Activated T-cell treated with anti-CD3 and anti-CD28 coated beads for 24 hours (primary cell): ENCODE data around the gene PAPPA.

Source experiments
- DNase-seq: peaks from one replicate; pipeline ENCODE4 v3.0.0-alpha.2; 2020; ENCODE audit warnings: low read depth

The PAPPA gene

GRCh38 chr9:116182876-116183275 is 29.3 kb downstream of the PAPPA start:
- DNase-seq = no peak

DNA sequence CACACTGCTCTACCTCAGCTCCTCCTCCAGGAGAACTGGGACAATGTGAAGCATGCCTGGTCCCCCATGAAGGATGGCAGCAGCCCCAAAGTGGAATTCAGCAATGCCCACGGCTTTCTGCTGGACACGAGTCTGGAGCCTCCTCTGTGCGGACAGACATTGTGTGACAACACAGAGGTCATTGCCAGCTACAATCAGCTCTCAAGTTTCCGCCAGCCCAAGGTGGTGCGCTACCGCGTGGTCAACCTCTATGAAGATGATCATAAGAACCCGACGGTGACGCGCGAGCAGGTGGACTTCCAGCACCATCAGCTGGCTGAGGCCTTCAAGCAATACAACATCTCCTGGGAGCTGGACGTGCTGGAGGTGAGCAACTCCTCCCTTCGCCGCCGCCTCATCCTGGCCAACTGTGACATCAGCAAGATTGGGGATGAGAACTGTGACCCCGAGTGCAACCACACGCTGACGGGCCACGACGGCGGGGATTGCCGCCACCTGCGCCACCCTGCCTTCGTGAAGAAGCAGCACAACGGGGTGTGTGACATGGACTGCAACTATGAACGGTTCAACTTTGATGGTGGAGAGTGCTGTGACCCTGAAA is 34.1 kb downstream of the PAPPA start:
- no peak for DNase-seq

- DNase-seq = no peak
These were observed 36.1 kb downstream of the PAPPA start for GRCh38 chr9:116189683-116190082.

DNA sequence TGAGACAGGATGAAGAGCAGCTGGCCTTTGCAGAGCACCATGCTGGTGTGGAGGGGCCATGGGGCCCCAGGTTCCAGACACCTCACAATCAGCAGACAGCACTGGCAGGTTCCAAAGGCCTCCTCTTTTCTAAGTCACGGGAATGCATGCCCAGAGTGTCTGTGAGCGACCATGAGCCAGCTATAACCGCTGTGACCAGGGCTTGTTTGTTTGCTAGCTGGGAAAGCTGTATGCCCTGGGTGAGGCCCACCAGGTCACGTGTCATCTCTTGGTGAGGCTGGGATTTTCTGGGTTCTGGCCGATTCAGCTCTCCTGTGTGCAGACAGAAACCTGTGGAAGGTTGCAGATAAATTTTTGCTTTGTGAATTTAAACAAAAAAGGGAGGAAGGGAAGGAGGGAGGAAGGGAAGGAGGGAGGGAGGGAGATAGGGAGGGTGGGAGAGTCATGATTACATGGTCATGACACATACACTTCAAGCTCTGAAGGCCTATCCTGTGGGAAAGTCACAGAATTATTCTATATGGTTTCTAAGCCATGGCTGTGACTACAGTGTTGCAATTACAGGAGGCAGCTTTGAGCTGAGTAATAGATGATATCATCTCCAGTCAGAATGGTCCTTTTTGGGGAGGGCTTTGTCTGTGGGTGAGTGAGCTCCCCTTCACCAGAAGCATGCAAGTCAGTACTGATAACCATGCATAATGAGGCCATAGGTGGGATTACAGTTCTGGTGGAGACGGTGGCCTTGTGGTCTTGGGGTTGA is 37.2 kb downstream of the PAPPA start:
- no peak for DNase-seq

- no peak for DNase-seq
These were observed 38.2 kb downstream of the PAPPA start for GRCh38 chr9:116191576-116192415.

- DNase-seq = no peak
These were observed 40.0 kb downstream of the PAPPA start for GRCh38 chr9:116193636-116194035.

DNA sequence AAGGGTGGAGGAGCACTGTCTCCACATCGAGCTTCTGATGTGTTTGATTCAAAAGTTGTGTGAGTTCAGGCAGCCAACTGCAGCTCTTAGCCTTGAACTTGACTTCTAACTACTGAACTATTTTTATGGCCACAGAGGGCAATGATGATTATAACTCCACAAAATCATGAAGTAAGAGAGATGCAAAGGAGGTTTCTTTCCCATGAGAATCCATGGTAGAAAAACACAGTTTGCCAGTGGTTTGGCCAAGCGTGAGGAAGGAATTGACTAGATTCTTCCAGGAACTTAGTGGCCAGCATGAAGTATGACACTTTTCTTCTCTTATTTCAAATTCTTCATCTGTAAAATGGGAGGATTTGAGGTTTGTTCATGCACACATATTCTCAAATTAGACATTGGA is 43.2 kb downstream of the PAPPA start:
- no peak for DNase-seq

DNA sequence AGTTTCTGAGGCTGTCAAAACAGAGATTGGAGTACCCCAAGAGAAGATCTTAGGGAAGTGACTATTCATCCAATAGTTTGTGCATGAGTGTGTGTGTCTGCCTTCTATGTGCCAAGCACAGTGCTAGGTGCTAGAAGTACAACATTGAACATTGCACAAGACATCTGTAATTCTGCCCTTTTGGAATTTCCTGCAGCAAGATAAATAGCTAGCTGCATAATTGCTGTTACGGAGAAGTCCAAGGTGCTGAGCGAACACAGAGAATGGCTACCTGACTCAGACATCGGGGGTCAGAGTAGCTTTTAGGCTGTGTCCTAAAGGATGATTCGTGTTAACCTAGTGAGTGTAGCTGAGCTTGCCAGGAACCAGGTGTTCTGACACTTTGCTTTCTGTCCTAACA is 44.8 kb downstream of the PAPPA start:
- DNase-seq = no peak

GRCh38 chr9:116202219-116202912 is 48.8 kb downstream of the PAPPA start:
- no peak for DNase-seq

GRCh38 chr9:116204252-116204882 is 50.8 kb downstream of the PAPPA start:
- no peak for DNase-seq

DNA sequence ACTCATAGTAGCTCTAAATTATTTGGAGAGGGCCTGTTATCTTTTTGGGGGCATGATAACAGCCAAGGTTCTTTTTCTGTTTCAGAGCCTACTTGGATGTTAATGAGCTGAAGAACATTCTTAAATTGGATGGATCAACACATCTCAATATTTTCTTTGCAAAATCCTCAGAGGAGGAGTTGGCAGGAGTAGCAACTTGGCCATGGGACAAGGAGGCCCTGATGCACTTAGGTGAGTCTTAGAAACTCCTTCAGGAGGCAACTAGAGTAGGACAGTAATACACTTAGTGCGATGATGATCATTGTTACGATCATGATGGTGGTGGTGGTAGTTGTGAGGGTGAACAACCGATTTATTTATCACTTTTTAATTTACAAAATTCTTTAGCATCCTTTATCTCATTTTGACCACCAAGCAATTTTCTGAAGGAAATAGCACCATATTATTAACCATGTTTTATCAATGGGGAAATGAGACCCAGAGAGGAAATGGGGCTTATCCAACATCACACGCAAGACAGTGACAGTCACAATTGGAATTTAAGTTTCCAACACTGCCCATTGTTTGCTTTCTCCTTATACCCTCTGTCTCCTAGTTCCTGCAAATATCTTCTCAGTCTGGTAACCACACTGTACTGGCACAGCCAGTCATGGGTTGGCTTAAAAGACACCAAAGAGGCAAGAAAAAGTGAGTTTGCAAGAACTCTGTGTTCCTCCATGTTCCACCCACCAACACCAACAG is 54.0 kb downstream of the PAPPA start:
- no peak for DNase-seq

- no peak for DNase-seq
These were observed 55.0 kb downstream of the PAPPA start for GRCh38 chr9:116208417-116209232.

- DNase-seq = no peak
These were observed 56.0 kb downstream of the PAPPA start for GRCh38 chr9:116209414-116210116.

GRCh38 chr9:116212986-116213692 is 59.5 kb downstream of the PAPPA start:
- no peak for DNase-seq

DNA sequence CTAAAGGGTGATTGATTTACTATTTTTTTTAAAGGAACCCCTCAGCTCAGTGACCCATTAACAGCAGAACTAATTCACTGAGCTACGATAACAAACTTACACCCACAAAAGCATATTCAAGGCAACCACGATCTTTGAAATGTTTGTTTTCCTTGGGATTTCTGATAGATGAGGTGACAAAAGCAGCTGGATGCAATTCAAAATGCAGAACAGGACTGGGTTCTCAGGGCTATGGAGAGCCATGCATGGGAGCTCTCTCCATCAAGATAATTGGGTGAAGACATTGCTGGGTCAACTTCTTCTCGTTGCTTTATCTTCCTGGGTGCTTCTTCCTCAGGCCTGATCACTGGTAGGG is 60.1 kb downstream of the PAPPA start:
- no peak for DNase-seq

DNA sequence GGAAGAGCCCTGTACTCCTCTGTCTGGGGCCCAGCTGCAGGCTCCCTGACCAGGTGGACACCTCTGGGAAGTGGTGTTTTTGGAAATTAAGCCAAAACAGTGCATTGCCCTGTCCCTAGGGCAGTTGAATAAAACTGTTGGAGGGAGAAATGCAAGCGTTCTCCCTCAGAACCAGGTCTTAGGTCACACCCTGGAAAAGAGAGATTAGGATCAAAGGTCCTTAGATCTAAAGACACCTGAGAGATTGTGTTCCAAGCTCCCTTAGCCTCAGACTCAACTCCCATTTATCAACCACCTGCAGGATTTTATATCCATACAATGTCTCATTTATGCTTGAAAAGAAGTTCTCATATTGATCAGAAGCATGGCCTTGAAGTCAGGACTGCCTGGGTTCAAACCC is 64.8 kb downstream of the PAPPA start:
- no peak for DNase-seq

GRCh38 chr9:116219686-116220085 is 66.1 kb downstream of the PAPPA start:
- DNase-seq = no peak

DNA sequence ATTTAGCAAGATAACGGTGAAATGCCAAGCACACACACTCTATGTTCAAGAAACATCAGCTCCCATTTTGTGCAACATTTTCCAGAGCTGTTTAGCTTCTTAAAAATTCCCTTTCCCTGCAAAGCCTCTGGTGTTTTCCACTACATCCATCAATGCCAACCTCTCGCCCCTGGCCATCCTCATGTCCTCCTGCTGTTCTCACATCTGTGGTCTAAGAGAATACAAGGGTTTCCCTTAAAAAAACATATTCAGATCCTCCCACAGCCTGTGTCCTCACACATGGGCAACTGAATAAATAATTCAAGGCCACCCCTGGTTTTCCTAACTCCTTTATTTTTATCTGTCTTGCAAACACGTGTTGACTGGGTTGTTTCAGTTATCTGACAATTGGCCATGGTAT is 70.3 kb downstream of the PAPPA start:
- DNase-seq = no peak

GRCh38 chr9:116230051-116230632 is 76.6 kb downstream of the PAPPA start:
- no peak for DNase-seq
